ENCODE data around the gene CAMK1D.
"Not testable (repeated sequence)": the region's sequence is repeated elsewhere in the genome, so short reads cannot be mapped to it uniquely, and the experiment has no call there.

The CAMK1D gene

DNA sequence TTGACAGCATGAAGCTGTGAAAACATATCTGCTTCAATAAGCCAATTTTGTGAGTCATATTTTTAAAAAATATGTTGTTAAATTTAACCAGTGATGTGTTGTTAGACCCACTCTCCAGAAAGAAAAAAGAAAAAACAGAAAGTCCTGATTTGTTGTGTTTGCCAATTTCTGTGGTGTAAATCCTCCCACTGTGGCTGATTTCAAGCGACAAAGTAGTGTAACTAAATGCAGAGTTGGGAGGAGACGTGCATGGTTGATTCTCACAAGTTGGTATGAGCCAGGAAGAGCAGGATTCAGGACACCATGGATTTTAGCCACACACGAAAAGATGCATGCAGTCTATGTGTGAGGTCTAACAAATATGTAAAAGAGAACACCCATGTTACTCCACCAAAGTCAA, 513.1 kb downstream of the CAMK1D start:
- H3F3A ChIP-seq (ENCODE audit: control insufficient read depth, insufficient read depth), result no peaks in the 10 kb centered on the region
- TF ChIP-seq EZH2phosphoT487 (IDR thresholded peaks at IDR 0.05; ENCODE audit: borderline replicate concordance, low read length), result no peak
- TF ChIP-seq, protein P1, sequence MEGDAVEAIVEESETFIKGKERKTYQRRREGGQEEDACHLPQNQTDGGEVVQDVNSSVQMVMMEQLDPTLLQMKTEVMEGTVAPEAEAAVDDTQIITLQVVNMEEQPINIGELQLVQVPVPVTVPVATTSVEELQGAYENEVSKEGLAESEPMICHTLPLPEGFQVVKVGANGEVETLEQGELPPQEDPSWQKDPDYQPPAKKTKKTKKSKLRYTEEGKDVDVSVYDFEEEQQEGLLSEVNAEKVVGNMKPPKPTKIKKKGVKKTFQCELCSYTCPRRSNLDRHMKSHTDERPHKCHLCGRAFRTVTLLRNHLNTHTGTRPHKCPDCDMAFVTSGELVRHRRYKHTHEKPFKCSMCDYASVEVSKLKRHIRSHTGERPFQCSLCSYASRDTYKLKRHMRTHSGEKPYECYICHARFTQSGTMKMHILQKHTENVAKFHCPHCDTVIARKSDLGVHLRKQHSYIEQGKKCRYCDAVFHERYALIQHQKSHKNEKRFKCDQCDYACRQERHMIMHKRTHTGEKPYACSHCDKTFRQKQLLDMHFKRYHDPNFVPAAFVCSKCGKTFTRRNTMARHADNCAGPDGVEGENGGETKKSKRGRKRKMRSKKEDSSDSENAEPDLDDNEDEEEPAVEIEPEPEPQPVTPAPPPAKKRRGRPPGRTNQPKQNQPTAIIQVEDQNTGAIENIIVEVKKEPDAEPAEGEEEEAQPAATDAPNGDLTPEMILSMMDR (IDR thresholded peaks at IDR 0.05; ENCODE audit: low read depth, low read length, poor library complexity, severe bottlenecking), result no peak
- H3K79me2 ChIP-seq (ENCODE audit: control insufficient read depth, low read length), result no peaks in the 10 kb centered on the region
- H3K4me2 ChIP-seq (ENCODE audit: low read length), result no peak overlapping the region
- no peaks in the 10 kb centered on the region for H3K9me2 ChIP-seq (replicated peaks; ENCODE audit: control insufficient read depth, low read length)
- no peaks in the 10 kb centered on the region; the same call in 1 of the 2 replicates for H3K27me3 ChIP-seq (ENCODE audit: control insufficient read depth, low read length)
- no peaks in the 10 kb centered on the region for H4K20me1 ChIP-seq (ENCODE audit: control insufficient read depth, insufficient read depth, low read depth, low read length)
- H3K27ac ChIP-seq (ENCODE audit: low read depth, low read length), result no peak overlapping the region
- H3K9me3 ChIP-seq (ENCODE audit: control insufficient read depth, insufficient read depth, low read length), result no peaks in the 10 kb centered on the region
- H3K4me1 ChIP-seq (ENCODE audit: control insufficient read depth, low read length), result no peaks in the 10 kb centered on the region
- no peaks in the 10 kb centered on the region for H3K36me3 ChIP-seq (ENCODE audit: control insufficient read depth, low read length)
- no peak overlapping the region for H3K4me3 ChIP-seq (ENCODE audit: low read length)

DNA sequence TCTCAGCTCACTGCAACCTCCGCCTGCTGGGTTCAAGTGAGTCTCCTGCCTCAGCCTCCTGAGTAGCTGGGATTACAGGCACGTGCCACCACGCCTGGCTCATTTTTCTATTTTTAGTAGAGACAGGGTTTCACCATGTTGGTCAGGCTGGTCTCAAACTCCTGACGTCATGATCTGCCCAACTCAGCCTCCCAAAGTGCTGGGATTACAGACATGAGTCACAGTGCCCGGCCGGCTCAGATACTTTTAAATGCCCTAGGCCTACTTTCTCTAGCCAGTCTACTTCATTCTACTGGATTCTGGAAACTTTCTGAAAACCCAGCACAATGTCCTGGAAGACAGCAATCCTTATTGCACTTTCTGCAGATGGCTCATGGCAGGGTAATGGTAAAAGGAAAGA, 516.2 kb downstream of the CAMK1D start:
- H3K4me3 ChIP-seq (ENCODE audit: low read length); H3K4me1 ChIP-seq (ENCODE audit: control insufficient read depth, low read length); H3K27me3 ChIP-seq (ENCODE audit: control insufficient read depth, low read length); H3K36me3 ChIP-seq (ENCODE audit: control insufficient read depth, low read length); H3K9me3 ChIP-seq (ENCODE audit: control insufficient read depth, insufficient read depth, low read length); H3K27ac ChIP-seq (ENCODE audit: low read depth, low read length); H3K4me2 ChIP-seq (ENCODE audit: low read length); H3F3A ChIP-seq (ENCODE audit: control insufficient read depth, insufficient read depth); H3K9me2 ChIP-seq (replicated peaks; ENCODE audit: control insufficient read depth, low read length); H3K79me2 ChIP-seq (ENCODE audit: control insufficient read depth, low read length); H4K20me1 ChIP-seq (ENCODE audit: control insufficient read depth, insufficient read depth, low read depth, low read length): not testable (repeated sequence)

DNA sequence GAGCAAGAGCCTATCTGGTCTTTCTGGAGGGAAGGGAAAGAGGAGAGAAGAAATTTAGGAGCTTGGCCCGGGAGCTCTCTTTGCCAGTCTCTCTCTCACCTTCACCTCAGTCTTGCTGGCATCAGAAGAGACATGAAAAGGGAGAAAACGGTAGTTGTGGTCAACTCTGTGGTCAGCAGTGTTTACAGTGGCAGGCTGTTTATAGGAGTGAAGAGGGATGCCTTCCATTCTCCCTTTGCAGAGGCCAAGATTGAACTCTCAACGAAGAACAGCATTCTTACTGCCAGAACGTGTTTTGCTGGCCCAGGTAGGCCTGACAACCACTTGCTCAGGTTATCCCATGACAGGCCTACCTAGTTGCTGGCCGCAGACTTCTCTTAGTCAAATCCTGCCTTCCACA, 518.9 kb downstream of the CAMK1D start:
- H3K36me3 ChIP-seq (ENCODE audit: control insufficient read depth, low read length), result no peaks in the 10 kb centered on the region
- no peaks in the 10 kb centered on the region for H4K20me1 ChIP-seq (ENCODE audit: control insufficient read depth, insufficient read depth, low read depth, low read length)
- no peak overlapping the region for H3K27ac ChIP-seq (ENCODE audit: low read depth, low read length)
- no peaks in the 10 kb centered on the region for H3K4me1 ChIP-seq (ENCODE audit: control insufficient read depth, low read length)
- no peaks in the 10 kb centered on the region for H3K79me2 ChIP-seq (ENCODE audit: control insufficient read depth, low read length)
- H3F3A ChIP-seq (ENCODE audit: control insufficient read depth, insufficient read depth), result no peaks in the 10 kb centered on the region
- no peaks in the 10 kb centered on the region for H3K9me3 ChIP-seq (ENCODE audit: control insufficient read depth, insufficient read depth, low read length)
- no peaks in the 10 kb centered on the region for H3K9me2 ChIP-seq (replicated peaks; ENCODE audit: control insufficient read depth, low read length)
- H3K27me3 ChIP-seq (ENCODE audit: control insufficient read depth, low read length), result no peaks in the 10 kb centered on the region; the same call in none of the 2 replicates
- TF ChIP-seq EZH2phosphoT487 (IDR thresholded peaks at IDR 0.05; ENCODE audit: borderline replicate concordance, low read length), result no peak
- TF ChIP-seq, protein P1 (IDR thresholded peaks at IDR 0.05; ENCODE audit: low read depth, low read length, poor library complexity, severe bottlenecking), result no peak
- no peak overlapping the region for H3K4me3 ChIP-seq (ENCODE audit: low read length)
- no peak overlapping the region for H3K4me2 ChIP-seq (ENCODE audit: low read length)

DNA sequence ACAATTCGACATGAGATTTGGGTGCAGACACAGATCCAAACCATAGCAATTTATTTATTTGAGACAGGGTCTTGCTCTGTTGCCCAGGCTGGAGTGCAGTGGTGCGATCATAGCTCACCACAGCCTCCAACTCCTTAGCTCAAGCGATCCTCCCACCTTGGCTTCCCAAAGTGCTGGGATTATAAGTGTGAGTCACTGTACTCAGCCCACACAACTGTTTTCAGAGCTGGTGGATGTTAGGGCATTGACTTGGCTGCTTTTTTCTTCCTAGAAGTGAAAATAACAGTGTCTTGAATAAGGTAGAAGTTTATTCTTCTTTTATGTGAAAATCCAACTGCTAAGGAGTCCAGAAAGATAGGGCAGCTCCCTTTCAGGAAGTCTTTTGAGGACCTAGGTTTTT, 520.1 kb downstream of the CAMK1D start:
- Histone ChIP-seq H3K27ac (ENCODE audit: low read depth, low read length) (no peak overlapping the region), H3K79me2 (ENCODE audit: control insufficient read depth, low read length) (no peaks in the 10 kb centered on the region), H3K4me3 (ENCODE audit: low read length) (no peak overlapping the region), H3K9me2 (replicated peaks; ENCODE audit: control insufficient read depth, low read length) (no peaks in the 10 kb centered on the region), H3F3A (ENCODE audit: control insufficient read depth, insufficient read depth) (no peaks in the 10 kb centered on the region), H4K20me1 (ENCODE audit: control insufficient read depth, insufficient read depth, low read depth, low read length) (no peaks in the 10 kb centered on the region), H3K36me3 (ENCODE audit: control insufficient read depth, low read length) (no peaks in the 10 kb centered on the region), H3K4me1 (ENCODE audit: control insufficient read depth, low read length) (no peaks in the 10 kb centered on the region), H3K27me3 (ENCODE audit: control insufficient read depth, low read length) (no peaks in the 10 kb centered on the region; the same call in 1 of the 2 replicates), H3K9me3 (ENCODE audit: control insufficient read depth, insufficient read depth, low read length) (no peaks in the 10 kb centered on the region), H3K4me2 (ENCODE audit: low read length) (no peak overlapping the region)
- TF ChIP-seq EZH2phosphoT487 (IDR thresholded peaks at IDR 0.05; ENCODE audit: borderline replicate concordance, low read length), result no peak
- TF ChIP-seq, protein P1 (IDR thresholded peaks at IDR 0.05; ENCODE audit: low read depth, low read length, poor library complexity, severe bottlenecking), result no peak

Data from DOHH2 (cell line).